ENCODE measurements around the gene HEPH. TPM values are rescaled to one million over a fixed set of nuclear protein-coding genes. Genes with fewer than 3 reads are reported as not detected.
A peak's percentile ranks its signal among the peaks of the same experiment; 100 is the strongest.

Gene HEPH
- total and polyA plus RNA-seq, 9 of the 15 experiments (the other 6 are each of a cell fraction or from before 2014, with no cell fraction given), result 22.4 to 67.6 (median 42.9) TPM

DNA sequence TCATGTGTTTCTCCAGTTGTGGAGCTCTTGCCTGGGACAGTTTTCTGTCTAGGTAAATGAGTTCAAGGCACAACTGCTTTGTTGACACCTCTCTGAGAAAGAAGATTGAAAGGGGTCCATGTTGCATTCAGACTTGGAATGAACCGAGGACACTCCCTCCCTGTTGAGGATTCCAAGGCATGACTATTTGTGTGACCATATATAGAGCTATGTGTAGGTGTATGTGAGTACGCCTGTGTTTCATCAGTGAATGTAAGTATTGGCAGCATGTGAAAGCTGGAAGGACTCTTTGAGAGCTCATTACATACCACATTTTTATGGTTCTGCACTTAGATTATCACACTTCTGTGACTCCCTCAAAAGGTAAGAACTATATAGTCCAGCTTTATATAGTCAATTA lies 3.4 kb downstream of the HEPH start:
- FAIRE-seq, result no peak
- in situ Hi-C loops (cut with MboI) (no loop called here), intact Hi-C loops (cut with micrococcal nuclease) (loop anchor here (5.0 kb wide), 1 partner anchor 40 kb away; no protein-coding TSS in a partner anchor)
- 46% methylated on average over 2 of the region's 2 CpGs for WGBS (ENCODE audit: insufficient coverage, low coverage, missing lambda C conversion rate)
- CTCF ChIA-PET (ENCODE audit: low intra/inter-chr PET ratio), result no interaction called here
- H3K36me3 ChIP-seq (ENCODE audit: control insufficient read depth, insufficient read depth, low read length), result peaks cover 59% of the 10 kb centered on the region
- POLR2A ChIA-PET, result interaction anchor here (0.7 to 1.5 kb wide), 5 partner anchors 22 to 217 kb away, joined by 3 read pairs; no protein-coding TSS in a partner anchor
- no peaks in the 10 kb centered on the region for H4K20me1 ChIP-seq (replicated peaks; ENCODE audit: control insufficient read depth, insufficient read depth, low read length)
- H3K27ac ChIP-seq (ENCODE audit: extremely low read depth, low read depth, low read length), result no peak overlapping the region
- DNase-seq (ENCODE audit: extremely low read depth in 1 of 4, low spot score in 3 of 4), result no peak
- no peak overlapping the region; a peak in 1 of 4 replicates for H3K9ac ChIP-seq (ENCODE audit: insufficient read depth in 1 of 2, low read depth in 2 of 2, low read length in 2 of 2)
- H3K9me1 ChIP-seq (ENCODE audit: control insufficient read depth, insufficient read depth, low read length), result peaks cover 2% of the 10 kb centered on the region
- no peaks in the 10 kb centered on the region; the same call in 1 of the 2 replicates for H3K9me3 ChIP-seq (replicated peaks; ENCODE audit: control insufficient read depth, insufficient read depth, low read depth, low read length)
- BruUV-seq (replicated peaks), result no TSS peak
- H3K79me2 ChIP-seq (ENCODE audit: control insufficient read depth, insufficient read depth, low read length), result peaks cover 98% of the 10 kb centered on the region
- H3K4me3 ChIP-seq, result peak overlapping the region; percentile 66; the same call in 1 of the 2 replicates
- TF ChIP-seq SRF (CRISPR knock-in tag; IDR thresholded peaks at IDR 0.05), result no peak
- TF ChIP-seq CAMTA2 (CRISPR knock-in tag; conservative IDR thresholded peaks at IDR 0.05), result no peak
- TF ChIP-seq ARNT (IDR thresholded peaks at IDR 0.05), result no peak
- no peak for TF ChIP-seq GTF2E2 (tag; IDR thresholded peaks at IDR 0.05)
- TF ChIP-seq MEF2A (IDR thresholded peaks at IDR 0.05; ENCODE audit: control insufficient read depth, low read depth, low read length), result no peak
- no peak for TF ChIP-seq ZNF589 (CRISPR knock-in tag; IDR thresholded peaks at IDR 0.05; ENCODE audit: low read depth)
- TF ChIP-seq, protein P1, sequence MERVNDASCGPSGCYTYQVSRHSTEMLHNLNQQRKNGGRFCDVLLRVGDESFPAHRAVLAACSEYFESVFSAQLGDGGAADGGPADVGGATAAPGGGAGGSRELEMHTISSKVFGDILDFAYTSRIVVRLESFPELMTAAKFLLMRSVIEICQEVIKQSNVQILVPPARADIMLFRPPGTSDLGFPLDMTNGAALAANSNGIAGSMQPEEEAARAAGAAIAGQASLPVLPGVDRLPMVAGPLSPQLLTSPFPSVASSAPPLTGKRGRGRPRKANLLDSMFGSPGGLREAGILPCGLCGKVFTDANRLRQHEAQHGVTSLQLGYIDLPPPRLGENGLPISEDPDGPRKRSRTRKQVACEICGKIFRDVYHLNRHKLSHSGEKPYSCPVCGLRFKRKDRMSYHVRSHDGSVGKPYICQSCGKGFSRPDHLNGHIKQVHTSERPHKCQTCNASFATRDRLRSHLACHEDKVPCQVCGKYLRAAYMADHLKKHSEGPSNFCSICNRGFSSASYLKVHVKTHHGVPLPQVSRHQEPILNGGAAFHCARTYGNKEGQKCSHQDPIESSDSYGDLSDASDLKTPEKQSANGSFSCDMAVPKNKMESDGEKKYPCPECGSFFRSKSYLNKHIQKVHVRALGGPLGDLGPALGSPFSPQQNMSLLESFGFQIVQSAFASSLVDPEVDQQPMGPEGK (CRISPR knock-in tag; IDR thresholded peaks at IDR 0.05; ENCODE audit: borderline replicate concordance), result no peak
- TF ChIP-seq TAL1 (IDR thresholded peaks at IDR 0.05), result no peak
- TF ChIP-seq ATF2 (CRISPR knock-in tag; IDR thresholded peaks at IDR 0.05), result no peak
- no peak for TF ChIP-seq E2F3 (CRISPR knock-in tag; IDR thresholded peaks at IDR 0.05)
- TF ChIP-seq BRD9 (IDR thresholded peaks at IDR 0.05; ENCODE audit: low read depth, partially characterized antibody), result no peak
- no peak overlapping the region for H2AFZ ChIP-seq (ENCODE audit: low read depth, low read length)
- no peaks in the 10 kb centered on the region for H3K27me3 ChIP-seq (ENCODE audit: control insufficient read depth in 2 of 2, insufficient read depth in 2 of 2, low read length in 2 of 2)
- no peak for ATAC-seq
- peaks cover 0 to 11% of the 10 kb centered on the region in 2 experiments; a peak in 2 of 5 replicates for H3K4me1 ChIP-seq (replicated peaks in 1 of 2; ENCODE audit: control insufficient read depth in 2 of 2, insufficient read depth in 2 of 2, low read length in 2 of 2)
- H3K4me2 ChIP-seq (ENCODE audit: insufficient read depth, low read length), result peak overlapping the region; percentile 40
